ENCODE data around the gene UNC13B. TPM values are rescaled to one million over a fixed set of nuclear protein-coding genes. Genes with fewer than 3 reads are reported as not detected.

Gene UNC13B
- total RNA-seq, 1 donor: 6.2 TPM

DNA sequence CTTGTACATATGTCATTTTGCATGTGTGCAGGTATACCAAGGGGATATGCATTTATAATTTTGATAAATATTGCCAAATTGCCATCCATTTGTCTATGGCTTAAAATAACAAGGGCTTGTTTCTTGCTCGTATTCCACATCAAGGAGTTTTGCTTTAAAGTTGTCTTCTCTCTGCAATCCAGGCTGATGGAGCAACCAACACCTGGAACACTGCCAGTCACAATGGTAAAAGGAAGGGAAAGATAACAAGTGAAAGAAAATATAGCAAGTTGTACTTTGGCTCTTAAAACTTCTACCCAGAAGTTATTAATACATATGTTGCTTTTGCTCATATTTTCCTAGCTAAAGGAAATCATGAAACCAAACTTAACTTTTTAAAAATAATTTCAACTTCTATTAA lies 156.9 kb downstream of the UNC13B start:
- no peak for DNase-seq (ENCODE audit: low read depth in 2 of 3, low spot score in 2 of 3)

DNA sequence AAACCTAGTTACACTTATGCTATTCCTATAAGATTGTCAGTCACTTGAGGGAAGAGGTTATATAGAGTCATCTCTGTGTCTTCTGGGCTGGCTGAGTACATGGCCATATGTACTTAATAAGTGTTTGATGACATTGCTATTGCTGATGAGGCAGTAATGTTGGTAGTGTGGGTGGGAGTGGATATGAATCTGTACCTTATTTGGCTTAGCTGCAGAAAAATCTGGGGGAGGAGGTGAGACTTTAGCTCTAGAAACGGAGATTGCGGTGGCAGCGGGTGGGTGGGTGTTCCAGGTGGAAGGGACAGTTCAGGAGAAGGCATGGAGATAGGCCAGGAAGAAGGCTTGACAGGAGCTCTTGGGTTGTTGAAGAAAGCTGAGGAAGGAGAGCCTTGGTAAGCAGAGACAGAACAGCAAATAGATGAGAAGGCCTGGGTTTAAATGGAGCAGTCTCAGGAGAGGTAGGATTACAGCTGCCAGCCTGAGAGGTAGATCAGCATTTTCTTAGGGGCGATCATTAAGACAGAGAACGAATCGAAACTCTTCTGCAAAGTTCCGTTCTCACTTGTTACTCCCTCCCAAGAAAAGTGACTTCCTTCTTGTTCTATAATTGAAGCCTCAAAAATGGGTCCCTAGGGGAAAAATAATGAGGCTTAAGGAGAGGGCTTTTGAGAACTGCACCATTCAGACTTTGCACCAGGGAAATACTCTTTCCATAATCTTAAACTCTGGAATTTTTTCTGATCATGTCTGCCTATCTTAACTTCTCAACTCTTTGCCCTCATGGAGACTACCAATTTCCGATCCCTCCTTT lies 160.5 kb downstream of the UNC13B start:
- no peak for DNase-seq (ENCODE audit: low read depth in 2 of 3, low spot score in 2 of 3)

DNA sequence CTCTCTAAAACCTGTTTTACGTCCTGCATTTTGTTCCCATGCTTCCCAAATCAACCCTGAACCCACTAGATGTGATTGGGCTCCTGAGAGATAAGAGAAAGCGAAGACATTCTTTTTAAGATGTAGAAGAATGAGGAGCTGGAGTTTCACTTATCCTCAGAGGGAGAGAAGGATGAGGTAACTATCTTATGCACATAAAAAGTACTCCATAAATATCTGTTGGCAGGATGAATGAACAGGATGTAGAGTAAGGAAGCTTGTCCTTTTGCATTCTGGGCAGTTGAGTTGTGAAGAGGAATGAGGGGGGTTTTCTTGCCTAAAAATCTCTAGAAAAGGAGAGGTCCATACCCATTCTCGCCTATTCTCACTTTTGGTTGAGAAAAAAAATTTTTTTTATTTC lies 163.2 kb downstream of the UNC13B start:
- DNase-seq (ENCODE audit: low read depth in 2 of 3, low spot score in 2 of 3): no peak

DNA sequence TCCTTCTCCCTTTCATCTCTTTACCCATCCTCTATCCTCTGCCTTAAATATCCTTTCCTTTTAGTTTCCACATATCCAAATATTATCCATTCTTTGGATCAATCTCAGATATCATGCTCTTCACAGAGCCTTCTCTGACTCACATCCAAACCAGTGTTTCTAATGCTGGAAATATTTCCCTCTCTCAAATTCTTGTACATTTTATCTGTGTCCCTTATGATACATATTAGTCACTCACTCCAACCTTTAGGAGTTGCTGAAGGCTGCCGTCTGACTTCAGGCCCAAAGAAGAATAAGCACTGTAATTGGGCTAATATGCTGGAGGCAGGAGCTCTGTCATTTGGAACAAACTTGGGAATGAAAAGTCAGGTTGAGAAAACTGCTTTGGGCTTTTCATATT lies 171.7 kb downstream of the UNC13B start:
- no peak for DNase-seq (ENCODE audit: low read depth in 2 of 3, low spot score in 2 of 3)

DNA sequence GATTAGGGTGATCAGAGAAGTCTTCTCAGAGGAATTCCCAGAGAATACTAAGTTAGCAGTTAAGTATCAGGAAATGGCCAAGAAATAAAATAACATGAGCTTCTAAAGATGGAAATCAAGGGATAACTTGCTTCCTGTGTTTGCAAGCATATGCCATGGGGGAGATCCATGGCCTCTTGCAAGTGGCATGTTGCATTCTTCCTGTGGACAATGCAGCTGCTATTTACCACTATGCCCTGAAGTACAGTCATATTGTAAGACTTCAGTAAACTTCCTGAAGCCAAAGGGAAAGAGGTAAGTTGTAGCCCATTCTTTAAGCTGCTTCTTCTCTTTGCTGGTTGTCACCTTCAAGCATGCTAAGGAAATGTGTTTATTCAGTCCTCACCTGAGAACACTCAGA lies 173.4 kb downstream of the UNC13B start:
- no peak for DNase-seq (ENCODE audit: low read depth in 2 of 3, low spot score in 2 of 3)

DNA sequence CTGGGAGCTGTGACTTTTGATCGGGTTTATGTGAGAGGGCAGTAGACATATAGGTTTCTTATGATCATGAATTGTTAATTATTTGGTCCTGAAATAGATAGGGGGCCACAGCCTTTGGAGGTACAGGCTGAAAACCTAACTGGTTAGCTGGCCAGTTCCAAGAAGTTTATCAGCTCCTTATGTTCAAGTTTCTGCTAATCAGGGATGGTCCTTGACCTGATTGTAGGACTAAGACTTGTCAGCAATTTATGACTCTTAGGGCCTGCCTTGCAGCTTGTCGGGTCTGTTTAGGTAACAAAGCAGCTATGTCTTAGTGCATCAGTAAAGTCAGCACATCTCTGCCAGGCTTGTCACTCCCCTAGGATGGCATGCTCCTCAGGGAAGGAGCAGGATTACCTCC lies 176.3 kb downstream of the UNC13B start:
- no peak for DNase-seq (ENCODE audit: low read depth in 2 of 3, low spot score in 2 of 3)

DNA sequence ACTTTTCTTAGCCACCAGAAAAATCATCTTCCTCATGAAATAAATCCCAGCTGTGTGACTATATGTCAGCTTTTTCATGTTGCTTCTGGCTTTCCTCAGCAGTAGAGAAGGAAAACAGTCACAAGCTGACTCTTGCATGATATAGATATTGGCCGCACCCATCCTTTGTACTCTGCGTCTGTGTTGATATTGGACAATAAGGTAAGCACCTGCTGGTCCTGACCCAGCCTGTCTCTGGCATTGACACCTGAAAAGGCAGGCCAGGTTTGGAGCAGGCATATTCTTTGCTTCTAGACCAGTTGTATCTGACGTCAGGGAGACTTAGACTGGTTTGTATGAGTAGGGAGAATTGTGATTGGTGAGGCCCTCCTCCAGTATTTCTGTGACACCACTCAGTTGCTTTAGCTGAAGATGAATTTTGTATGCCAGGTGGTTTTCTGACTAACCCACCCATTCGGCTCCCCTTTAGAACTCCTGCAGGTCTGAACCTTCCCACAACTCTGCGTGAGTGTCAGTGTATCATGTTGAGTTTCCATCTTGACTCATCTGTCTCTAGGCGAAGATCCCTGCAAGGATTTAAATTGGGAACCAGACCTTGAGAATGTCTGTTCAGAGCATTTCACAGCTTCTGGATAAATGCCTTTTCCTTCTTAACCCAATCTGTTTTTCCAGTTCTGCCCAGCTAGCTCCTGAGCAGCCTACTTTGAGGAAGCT lies 176.9 kb downstream of the UNC13B start:
- DNase-seq (ENCODE audit: low read depth in 2 of 3, low spot score in 2 of 3): no peak

DNA sequence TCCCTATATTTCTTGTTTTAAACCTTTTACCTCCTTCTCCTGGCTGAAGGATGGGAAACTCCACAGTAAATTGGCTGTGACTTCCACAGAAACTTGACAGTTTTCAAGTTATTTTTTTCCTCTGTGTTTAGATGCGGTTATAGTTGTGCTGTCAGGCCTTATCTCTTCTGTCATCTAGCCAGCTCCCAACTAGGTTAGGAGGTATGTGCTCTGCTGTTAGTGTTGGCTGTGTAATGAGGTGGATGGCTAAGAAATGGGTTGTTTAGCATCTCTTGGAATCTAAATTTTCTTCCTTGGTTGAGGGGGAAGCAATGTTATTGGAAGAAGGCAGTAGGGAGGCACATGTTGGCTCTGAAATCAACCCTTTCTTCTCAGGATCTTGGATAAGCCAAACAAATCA lies 178.2 kb downstream of the UNC13B start:
- DNase-seq (ENCODE audit: low read depth in 2 of 3, low spot score in 2 of 3): no peak

DNA sequence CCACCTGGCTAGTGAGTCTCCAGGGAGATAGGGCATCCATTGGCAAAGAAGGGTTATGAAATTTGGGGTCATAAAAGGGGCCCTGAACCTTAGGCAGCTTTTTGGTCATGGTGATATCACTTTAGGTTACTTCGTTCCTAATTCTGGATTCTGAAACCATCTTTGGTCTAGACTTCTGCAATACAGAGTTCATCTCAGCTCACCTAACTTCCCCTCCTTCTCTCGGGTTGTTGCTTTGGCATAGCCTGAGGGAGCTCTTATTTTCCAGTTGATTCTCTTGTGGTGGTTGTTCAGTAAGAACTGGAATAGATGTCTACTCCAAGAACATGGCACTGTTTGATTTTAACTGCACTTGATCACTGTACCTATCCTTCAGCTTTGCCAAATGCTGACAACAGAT lies 179.2 kb downstream of the UNC13B start:
- no peak for DNase-seq (ENCODE audit: low read depth in 2 of 3, low spot score in 2 of 3)

DNA sequence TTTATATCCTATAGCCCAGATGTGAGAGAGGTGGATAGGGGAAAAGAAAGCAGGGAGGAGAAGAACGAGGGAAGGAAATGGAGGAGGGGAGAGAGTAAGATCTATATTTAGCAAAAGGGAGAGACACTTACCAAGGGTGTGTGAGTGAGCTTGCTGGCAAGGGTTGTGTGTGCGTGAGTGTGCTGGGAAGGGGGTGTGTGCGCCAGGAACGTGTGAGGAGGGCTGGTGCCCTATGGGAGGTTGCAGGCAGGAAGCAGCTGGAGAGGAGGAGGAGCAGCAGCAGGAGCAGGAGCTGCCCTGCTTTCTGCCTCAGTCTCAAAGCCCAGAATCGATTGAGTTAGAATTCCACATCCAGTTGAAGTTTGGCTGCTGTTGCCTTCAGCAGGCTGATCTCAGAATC lies 179.8 kb downstream of the UNC13B start:
- DNase-seq (ENCODE audit: low read depth in 2 of 3, low spot score in 2 of 3): no peak

DNA sequence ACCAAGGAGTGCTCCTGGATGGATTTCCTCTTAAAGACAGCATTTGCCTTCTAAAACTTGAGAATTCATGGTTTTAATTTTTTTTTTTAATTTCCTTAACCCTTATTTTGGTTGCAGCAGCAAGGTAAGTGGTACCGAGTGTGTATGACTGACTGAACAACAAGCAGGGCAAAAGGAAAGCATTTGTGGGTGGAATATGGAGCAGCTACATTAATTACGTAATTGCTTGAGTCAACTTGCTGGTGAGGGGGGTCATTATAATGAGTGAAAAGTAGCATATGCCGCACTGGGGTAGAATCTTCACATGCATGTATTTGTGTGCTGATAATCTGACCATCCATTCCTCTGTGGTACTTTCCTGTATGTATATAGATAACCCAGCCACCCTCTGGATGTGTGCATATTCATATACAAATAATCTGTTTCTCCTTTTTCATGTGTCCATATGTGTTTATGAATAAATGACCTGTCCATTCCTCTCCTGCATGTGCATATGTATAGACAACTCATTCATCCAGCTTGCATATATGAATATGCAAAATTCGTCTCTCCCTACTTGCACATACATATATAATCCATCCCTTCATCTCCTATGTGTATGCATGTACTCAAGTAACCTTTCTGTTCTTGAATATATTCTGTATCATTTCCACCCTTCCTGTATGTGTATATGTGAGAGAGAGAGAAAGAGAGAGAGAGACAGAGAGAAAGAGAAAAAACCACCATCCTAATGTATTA lies 180.6 kb downstream of the UNC13B start:
- no peak for DNase-seq (ENCODE audit: low read depth in 2 of 3, low spot score in 2 of 3)

DNA sequence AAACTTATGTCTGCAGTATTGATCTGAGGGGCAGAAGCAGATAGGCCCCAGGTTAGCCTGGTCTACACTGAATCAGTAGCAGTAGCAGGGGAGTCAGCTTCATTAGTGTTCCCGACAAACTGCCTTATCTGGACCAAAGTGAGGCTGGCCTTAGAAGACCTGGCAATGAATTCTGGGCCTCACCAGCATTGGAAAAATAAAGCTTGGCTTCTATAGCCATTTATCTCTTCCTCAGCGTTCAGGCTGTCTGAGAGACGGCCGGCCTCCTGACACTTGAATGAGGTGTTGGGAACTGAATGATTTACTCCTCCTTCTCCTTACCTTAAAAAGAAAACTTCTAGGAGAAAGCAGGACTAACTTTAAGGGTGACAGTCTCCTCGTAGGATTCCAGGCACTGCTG lies 186.3 kb downstream of the UNC13B start:
- no peak for DNase-seq (ENCODE audit: low read depth in 2 of 3, low spot score in 2 of 3)

DNA sequence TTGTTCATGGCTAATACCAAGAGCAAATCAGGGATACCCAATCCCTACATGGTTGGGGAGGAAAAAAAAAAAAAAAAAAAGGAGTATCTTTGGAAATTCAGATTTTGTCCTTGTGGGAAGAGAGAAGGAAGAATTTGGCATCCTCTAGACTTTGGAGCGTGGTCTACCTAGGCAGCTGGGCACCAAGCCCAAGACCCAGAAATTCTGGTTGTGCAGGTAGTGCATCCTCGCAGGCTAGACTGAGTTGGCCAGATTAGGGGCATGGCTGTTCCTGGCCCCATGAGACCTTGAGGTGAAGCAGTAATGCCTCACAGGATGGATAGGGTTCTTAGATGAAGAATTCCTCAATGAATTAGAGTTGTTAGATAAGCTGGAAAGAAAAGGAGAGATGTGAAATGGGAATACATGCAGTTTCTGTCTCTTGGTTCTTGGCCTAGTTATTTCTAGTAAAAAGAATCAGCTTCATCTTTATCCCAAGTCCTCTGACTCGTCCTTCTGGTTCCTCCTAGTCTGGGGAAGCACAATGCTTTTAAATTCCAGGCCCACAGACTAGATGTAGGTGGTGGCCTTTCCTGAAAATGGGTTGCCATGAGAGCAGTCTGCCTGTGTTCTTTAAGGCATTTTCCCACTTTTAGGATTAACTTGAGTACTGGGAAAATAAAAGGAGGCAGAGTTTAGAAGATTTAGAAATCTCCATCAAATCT lies 187.6 kb downstream of the UNC13B start:
- DNase-seq (ENCODE audit: low read depth in 2 of 3, low spot score in 2 of 3): no peak

DNA sequence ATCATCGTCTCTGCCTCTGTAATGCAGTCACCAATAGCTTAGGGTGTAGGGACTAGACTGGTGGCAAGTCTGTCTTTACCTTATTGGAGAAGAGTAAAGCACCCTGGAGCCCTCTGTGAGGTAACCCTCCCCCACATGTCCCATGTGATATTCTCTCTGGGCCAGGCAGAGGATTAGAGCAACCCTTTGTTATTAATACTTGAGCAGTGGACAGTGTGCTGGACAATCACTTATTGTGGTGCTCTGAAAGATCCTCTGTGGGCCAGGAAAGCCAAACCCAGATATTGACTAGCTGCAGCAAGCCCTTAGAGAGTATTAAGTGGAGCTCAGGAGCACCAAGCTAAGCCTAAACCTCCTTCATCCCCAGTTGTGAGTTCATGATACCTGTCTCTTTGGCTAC lies 188.4 kb downstream of the UNC13B start:
- DNase-seq (ENCODE audit: low read depth in 2 of 3, low spot score in 2 of 3): no peak

DNA sequence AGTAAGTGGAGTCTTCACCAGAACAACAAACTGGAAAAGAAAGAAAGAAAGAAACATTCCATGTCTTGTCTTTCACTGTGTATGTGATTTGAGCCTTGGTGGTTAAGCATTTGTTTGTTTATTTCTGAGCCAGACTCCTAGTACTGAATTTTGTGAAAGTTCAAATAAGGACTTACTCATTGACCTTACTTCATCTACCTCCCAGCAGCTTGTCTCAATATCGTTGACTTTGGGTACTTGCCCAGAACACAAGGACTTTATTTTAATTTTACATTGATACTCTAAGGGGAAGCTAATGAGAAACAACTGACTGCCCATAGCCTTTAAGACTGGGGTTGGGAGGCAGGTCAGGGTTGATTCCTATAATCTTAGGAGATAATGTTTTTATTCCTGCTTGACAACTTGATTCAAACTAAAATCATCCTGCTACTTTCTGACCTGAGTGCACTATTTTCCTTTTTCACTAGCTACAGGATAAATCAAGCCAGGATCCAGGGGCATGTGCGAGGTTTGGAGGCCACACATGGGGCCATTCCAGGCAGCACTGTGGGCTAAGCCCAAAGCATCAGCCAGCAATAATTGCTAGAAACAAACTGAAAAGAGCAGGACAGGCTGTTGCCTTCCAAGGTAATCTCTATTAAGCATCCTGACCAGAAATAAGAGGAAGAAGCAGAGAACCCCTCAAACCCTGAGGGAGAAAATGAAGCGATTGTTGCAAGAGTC lies 189.2 kb downstream of the UNC13B start:
- no peak for DNase-seq (ENCODE audit: low read depth in 2 of 3, low spot score in 2 of 3)

DNA sequence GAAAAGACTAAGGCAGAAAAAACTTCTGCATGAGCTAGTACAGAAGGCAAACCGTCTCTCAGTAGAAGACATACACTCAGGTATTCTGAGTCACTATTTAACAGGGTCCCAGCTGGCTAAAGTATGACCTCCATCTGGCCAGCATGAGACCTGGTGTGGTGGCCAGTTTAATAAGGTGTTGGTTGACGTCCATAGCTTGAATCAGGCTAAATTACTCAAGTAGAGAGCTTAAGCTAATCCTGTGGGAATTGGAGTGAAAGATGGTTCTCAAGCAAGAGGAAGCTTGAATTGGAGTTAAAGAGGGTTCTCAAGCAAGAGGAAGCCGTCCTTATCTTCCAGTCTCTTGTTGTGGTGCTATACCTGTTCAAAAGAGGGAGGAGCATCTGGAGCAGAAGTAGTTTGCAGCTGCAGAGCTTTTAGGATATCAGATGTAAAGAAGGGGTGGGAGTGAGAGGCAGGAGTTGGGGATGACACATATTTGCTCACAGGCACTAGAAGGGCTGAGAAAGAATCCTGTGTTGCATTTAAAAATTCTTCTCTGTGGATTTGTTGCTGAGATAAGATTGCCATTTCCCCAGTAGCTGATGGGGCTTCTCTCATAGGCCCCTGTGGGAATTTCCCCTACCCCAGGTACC lies 192.0 kb downstream of the UNC13B start:
- no peak for DNase-seq (ENCODE audit: low read depth in 2 of 3, low spot score in 2 of 3)

DNA sequence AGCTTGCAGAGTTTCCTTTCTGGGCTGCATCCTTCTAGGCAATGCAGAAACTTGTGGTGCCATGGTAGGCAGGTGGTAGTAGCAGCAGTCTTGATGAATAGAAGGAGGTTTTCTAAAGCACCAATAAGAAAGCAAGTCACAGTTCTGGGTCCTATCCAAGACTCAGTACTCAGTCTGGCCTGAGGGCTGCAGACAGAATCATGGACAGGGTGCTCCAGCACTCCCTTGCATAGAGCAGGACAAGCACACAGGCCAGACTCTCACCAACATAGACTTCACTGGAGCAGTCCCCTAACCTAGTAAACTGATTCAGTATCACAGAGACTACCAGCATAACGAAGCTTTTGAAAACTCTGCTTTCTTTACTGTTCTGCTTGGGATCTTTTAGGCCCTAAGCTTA lies 194.1 kb downstream of the UNC13B start:
- no peak for DNase-seq (ENCODE audit: low read depth in 2 of 3, low spot score in 2 of 3)

DNA sequence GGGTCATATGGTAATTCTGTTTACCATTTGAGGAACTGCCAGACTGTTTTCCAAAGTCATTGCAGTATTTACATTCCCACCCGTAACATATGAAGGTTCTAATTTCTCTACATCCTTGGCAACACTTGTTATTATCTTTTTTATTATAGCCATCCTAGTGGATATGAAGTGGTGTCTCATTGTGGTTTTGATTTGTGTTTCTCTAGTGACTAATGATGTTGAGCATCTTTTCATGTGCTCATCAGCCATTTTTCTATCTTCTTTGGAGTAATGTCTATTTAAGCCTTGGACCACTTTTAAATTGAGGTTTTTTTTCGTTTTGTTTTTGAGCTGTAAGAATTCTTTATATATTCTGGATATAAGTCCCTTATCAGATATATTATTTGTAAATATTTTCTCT lies 195.3 kb downstream of the UNC13B start:
- DNase-seq (ENCODE audit: low read depth in 2 of 3, low spot score in 2 of 3): no peak

DNA sequence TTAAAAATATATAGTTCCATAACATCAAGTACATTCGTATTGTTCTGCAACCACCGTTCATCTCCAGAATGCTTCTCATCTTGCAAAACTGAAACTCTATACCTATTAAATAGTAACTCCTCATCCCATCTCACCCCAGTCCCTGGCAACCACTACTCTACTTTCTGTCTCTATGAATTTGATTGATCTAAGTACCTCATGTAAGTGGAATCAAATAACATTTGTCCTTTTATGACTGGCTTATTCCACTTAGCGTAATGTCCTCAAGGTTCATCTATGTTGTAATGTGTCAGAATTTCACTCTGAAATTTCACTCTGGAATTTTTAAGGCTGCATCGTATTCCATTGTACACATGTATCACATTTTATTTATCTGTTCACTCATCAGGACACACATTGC lies 196.0 kb downstream of the UNC13B start:
- no peak for DNase-seq (ENCODE audit: low read depth in 2 of 3, low spot score in 2 of 3)
